ENCODE results near the gene DNAH10. TPM values are rescaled to one million over a fixed set of nuclear protein-coding genes. Genes with fewer than 3 reads are reported as not detected.

DNAH10 gene
- total RNA-seq, 1 experiment from 2014 or later, result 0.39 TPM

DNA sequence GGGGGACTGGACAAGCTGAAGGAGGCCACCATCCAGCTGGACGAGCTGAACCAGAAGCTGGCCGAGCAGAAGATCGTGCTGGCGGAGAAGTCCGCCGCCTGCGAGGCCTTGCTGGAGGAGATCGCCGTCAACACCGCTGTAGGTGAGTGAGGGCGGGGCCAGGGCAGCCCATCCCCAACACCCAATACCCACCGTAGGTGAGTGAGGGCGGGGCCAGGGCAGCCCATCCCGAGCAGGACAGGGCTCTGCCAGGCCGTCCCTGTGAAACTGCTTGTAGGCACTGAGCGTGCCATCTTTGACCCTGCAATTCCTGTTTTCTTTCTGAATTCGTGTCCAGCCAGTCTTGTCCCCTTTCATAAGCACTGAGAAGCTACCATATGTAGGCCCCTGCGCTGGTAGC lies 136.6 kb downstream of the DNAH10 start:
- intact Hi-C loops (cut with micrococcal nuclease; ENCODE audit: unreplicated experiment) (no loop called here), in situ Hi-C loops (cut with HindIII; ENCODE audit: low pct_unique_long_range_greater_than_20kb, low sequenced_read_pairs) (no loop called here)
- no TSS peak for BruUV-seq (replicated peaks)
- TF ChIP-seq SIN3A (IDR thresholded peaks at IDR 0.05; ENCODE audit: borderline replicate concordance, insufficient read depth, low read depth, low read length) (no peak), POLR2AphosphoS5 (IDR thresholded peaks at IDR 0.05; ENCODE audit: low read depth, low read length) (no peak), TCF7L2 (IDR thresholded peaks at IDR 0.05; ENCODE audit: low read depth, low read length) (no peak)
- TF ChIP-seq, protein P1, sequence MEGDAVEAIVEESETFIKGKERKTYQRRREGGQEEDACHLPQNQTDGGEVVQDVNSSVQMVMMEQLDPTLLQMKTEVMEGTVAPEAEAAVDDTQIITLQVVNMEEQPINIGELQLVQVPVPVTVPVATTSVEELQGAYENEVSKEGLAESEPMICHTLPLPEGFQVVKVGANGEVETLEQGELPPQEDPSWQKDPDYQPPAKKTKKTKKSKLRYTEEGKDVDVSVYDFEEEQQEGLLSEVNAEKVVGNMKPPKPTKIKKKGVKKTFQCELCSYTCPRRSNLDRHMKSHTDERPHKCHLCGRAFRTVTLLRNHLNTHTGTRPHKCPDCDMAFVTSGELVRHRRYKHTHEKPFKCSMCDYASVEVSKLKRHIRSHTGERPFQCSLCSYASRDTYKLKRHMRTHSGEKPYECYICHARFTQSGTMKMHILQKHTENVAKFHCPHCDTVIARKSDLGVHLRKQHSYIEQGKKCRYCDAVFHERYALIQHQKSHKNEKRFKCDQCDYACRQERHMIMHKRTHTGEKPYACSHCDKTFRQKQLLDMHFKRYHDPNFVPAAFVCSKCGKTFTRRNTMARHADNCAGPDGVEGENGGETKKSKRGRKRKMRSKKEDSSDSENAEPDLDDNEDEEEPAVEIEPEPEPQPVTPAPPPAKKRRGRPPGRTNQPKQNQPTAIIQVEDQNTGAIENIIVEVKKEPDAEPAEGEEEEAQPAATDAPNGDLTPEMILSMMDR (IDR thresholded peaks at IDR 0.05), result no peak
- TF ChIP-seq, protein P2, sequence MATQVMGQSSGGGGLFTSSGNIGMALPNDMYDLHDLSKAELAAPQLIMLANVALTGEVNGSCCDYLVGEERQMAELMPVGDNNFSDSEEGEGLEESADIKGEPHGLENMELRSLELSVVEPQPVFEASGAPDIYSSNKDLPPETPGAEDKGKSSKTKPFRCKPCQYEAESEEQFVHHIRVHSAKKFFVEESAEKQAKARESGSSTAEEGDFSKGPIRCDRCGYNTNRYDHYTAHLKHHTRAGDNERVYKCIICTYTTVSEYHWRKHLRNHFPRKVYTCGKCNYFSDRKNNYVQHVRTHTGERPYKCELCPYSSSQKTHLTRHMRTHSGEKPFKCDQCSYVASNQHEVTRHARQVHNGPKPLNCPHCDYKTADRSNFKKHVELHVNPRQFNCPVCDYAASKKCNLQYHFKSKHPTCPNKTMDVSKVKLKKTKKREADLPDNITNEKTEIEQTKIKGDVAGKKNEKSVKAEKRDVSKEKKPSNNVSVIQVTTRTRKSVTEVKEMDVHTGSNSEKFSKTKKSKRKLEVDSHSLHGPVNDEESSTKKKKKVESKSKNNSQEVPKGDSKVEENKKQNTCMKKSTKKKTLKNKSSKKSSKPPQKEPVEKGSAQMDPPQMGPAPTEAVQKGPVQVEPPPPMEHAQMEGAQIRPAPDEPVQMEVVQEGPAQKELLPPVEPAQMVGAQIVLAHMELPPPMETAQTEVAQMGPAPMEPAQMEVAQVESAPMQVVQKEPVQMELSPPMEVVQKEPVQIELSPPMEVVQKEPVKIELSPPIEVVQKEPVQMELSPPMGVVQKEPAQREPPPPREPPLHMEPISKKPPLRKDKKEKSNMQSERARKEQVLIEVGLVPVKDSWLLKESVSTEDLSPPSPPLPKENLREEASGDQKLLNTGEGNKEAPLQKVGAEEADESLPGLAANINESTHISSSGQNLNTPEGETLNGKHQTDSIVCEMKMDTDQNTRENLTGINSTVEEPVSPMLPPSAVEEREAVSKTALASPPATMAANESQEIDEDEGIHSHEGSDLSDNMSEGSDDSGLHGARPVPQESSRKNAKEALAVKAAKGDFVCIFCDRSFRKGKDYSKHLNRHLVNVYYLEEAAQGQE (IDR thresholded peaks at IDR 0.05; ENCODE audit: insufficient read depth in 1 of 2, low read depth in 2 of 2, low read length in 1 of 2), result no peak
- DNase-seq (ENCODE audit: low read depth, low spot score) (no peak), ATAC-seq (no peak)
- Histone ChIP-seq H3K36me3 (ENCODE audit: control insufficient read depth, insufficient read depth, low read length) (no peaks in the 10 kb centered on the region), H3K27ac (ENCODE audit: low read length) (no peak overlapping the region), H3K27me3 (ENCODE audit: control insufficient read depth, insufficient read depth, low read length) (peaks cover 3% of the 10 kb centered on the region; the same call in 1 of the 2 replicates), H3K9me3 (ENCODE audit: control insufficient read depth, insufficient read depth, low read depth, low read length) (no peaks in the 10 kb centered on the region), H3K4me1 (ENCODE audit: control insufficient read depth, insufficient read depth, low read length) (no peaks in the 10 kb centered on the region), H3K4me3 (ENCODE audit: low read depth in 2 of 2, low read length in 2 of 2) (no peak overlapping the region)
- CTCF ChIA-PET, result interaction anchor here (0.5 kb wide), 1 partner anchor 134 kb away, joined by 3 read pairs; no protein-coding TSS in a partner anchor
- POLR2A ChIA-PET, result no interaction called here

DNA sequence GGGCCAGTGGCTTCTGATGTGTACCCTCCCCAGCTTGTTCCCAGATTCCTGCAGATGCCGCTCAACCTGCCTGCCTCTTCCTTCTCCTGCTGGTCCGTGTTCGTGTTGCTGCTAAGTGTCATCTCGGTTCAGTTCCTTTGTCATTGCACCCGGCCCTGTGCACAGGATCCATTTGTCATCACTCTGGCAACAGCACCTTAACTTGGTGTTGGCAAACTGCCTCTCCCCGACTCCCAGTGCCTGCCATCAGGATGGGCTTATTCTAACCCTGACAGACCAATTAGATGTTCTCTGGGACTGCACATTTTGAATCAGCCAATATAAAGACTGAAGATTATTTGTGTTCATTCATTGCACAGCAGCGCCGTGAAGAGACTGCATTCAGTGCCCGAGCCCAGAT lies 137.3 kb downstream of the DNAH10 start:
- H3K27ac ChIP-seq (ENCODE audit: low read length), result no peak overlapping the region
- no peaks in the 10 kb centered on the region for H3K4me1 ChIP-seq (ENCODE audit: control insufficient read depth, insufficient read depth, low read length)
- intact Hi-C loops (cut with micrococcal nuclease; ENCODE audit: unreplicated experiment), result no loop called here
- no peaks in the 10 kb centered on the region for H3K36me3 ChIP-seq (ENCODE audit: control insufficient read depth, insufficient read depth, low read length)
- in situ Hi-C loops (cut with HindIII; ENCODE audit: low pct_unique_long_range_greater_than_20kb, low sequenced_read_pairs), result no loop called here
- peaks cover 3% of the 10 kb centered on the region; the same call in 1 of the 2 replicates for H3K27me3 ChIP-seq (ENCODE audit: control insufficient read depth, insufficient read depth, low read length)
- no peak overlapping the region for H3K4me3 ChIP-seq (ENCODE audit: low read depth in 2 of 2, low read length in 2 of 2)
- TF ChIP-seq POLR2AphosphoS5 (IDR thresholded peaks at IDR 0.05; ENCODE audit: low read depth, low read length), result no peak
- TF ChIP-seq, protein P1 (IDR thresholded peaks at IDR 0.05), result no peak
- TF ChIP-seq, protein P2 (IDR thresholded peaks at IDR 0.05; ENCODE audit: insufficient read depth in 1 of 2, low read depth in 2 of 2, low read length in 1 of 2), result no peak
- no peak for TF ChIP-seq TCF7L2 (IDR thresholded peaks at IDR 0.05; ENCODE audit: low read depth, low read length)
- TF ChIP-seq SIN3A (IDR thresholded peaks at IDR 0.05; ENCODE audit: borderline replicate concordance, insufficient read depth, low read depth, low read length), result no peak
- no peaks in the 10 kb centered on the region for H3K9me3 ChIP-seq (ENCODE audit: control insufficient read depth, insufficient read depth, low read depth, low read length)
- DNase-seq (ENCODE audit: low read depth, low spot score), result no peak
- no TSS peak for BruUV-seq (replicated peaks)
- ATAC-seq, result no peak
- CTCF ChIA-PET, result no interaction called here
- POLR2A ChIA-PET, result no interaction called here
